ENCODE results near the gene ANO2.

The ANO2 gene

DNA sequence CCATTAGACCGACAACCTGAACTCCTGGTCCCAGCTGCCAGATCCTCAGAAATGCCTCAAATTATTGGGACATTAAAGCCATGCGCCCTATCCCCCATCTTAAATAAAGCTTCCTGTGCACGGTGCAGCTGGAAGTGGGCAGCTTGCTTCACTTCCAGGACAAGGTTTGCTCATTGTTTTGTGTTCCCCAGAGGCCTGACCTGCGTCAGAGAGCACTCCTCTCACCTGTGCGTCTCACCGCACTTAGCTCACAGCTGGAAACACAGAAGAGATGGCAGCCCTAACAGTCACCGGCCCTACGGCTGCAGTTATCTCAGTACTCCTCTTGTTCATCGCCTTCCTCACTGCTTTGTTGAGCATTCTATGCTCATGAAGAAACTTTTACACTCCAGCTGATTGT, 135.5 kb downstream of the ANO2 start:
- Histone ChIP-seq H3K9ac (ENCODE audit: low read length) (no peak overlapping the region), H3K9me3 (ENCODE audit: control insufficient read depth, insufficient read depth, low read depth, low read length) (no peaks in the 10 kb centered on the region), H3K4me3 (ENCODE audit: low read depth, low read length) (no peak overlapping the region), H3K27ac (ENCODE audit: low read depth, low read length) (no peak overlapping the region), H3K27me3 (ENCODE audit: control insufficient read depth, insufficient read depth, low read length) (no peaks in the 10 kb centered on the region), H3K4me1 (ENCODE audit: control insufficient read depth, insufficient read depth, low read length) (0 out of 2 replicates have a peak, but pooled peaks cover 3% of the 10 kb centered on the region), H3K36me3 (ENCODE audit: control insufficient read depth, insufficient read depth, low read length) (no peaks in the 10 kb centered on the region)

DNA sequence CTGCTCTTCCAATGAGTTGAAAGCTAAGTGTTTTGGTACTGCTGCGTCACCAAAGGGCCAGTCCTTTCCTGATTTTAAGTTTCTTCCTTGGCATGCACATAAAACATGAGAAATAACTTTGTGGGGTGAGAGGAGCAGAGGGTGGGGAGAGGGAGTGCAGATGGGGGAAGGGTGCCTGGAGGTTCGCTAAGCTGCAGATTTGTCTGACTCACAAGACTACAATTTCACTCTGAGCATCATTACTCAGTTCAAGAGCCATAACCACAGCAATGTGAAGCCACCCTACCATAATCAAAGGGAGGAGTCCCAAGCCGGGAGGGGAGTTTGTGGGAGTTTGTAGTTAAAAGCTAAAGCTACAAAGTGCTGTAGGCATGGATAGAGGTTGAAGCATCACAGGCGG, 136.1 kb downstream of the ANO2 start:
- H3K36me3 ChIP-seq (ENCODE audit: control insufficient read depth, insufficient read depth, low read length) = no peaks in the 10 kb centered on the region
- H3K9ac ChIP-seq (ENCODE audit: low read length) = no peak overlapping the region
- H3K4me3 ChIP-seq (ENCODE audit: low read depth, low read length) = no peak overlapping the region
- H3K27me3 ChIP-seq (ENCODE audit: control insufficient read depth, insufficient read depth, low read length) = no peaks in the 10 kb centered on the region
- 0 out of 2 replicates have a peak, but pooled peaks cover 3% of the 10 kb centered on the region for H3K4me1 ChIP-seq (ENCODE audit: control insufficient read depth, insufficient read depth, low read length)
- H3K9me3 ChIP-seq (ENCODE audit: control insufficient read depth, insufficient read depth, low read depth, low read length) = no peaks in the 10 kb centered on the region
- no peak overlapping the region for H3K27ac ChIP-seq (ENCODE audit: low read depth, low read length)

DNA sequence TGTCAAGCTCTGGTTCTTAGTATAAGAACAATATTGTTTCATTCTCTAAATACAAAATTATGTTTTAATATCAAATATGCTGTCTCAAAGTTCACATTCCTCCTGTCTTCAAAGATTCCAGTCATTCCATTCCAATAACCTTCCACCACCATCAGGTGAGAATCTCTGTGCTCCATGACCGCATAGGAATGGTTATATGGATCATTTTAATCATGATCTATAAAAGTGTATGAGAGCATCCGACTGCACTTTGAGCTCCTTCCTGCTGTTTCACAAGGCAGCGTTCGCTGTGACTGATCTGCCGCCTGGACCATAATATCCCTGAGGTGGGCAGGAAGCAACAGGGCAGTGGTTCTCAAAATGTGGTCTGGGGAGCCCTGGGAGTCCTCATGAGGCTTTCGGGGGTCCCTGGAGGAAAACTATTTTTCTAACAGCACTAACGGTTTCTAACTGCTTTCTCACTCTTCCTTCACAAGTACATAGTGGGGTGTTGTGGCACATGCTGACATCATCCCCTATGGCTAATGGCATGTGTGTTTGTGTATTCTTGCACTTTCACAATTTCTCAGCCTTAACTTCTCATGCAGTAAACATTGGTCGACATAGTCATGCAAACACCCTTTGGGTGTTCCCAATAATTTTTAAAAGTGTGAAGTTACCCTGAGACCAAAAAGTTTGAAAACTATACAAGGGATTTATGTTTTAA, 137.4 kb downstream of the ANO2 start:
- Histone ChIP-seq H3K9me3 (ENCODE audit: control insufficient read depth, insufficient read depth, low read depth, low read length) (no peaks in the 10 kb centered on the region), H3K9ac (ENCODE audit: low read length) (no peak overlapping the region), H3K4me3 (ENCODE audit: low read depth, low read length) (no peak overlapping the region), H3K27ac (ENCODE audit: low read depth, low read length) (no peak overlapping the region), H3K36me3 (ENCODE audit: control insufficient read depth, insufficient read depth, low read length) (no peaks in the 10 kb centered on the region), H3K27me3 (ENCODE audit: control insufficient read depth, insufficient read depth, low read length) (no peaks in the 10 kb centered on the region), H3K4me1 (ENCODE audit: control insufficient read depth, insufficient read depth, low read length) (0 out of 2 replicates have a peak, but pooled peaks cover 3% of the 10 kb centered on the region)

DNA sequence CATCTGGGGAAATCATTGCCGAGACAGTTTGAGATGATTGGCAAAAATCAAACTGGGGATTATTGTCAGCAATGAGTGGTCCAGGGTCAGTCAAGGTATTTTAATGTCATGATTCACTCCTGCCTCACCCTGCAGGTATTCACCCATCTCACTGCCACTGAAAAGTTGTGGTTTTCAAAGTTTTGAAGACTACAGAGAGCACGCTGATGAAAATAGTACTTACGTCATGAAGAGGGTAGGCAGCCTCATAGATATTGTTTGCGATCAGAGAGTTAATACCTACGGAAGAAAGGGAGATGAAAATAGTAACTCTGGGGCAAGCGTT, 138.0 kb downstream of the ANO2 start:
- Histone ChIP-seq H3K4me3 (ENCODE audit: low read depth, low read length) (no peak overlapping the region), H3K9ac (ENCODE audit: low read length) (no peak overlapping the region), H3K27ac (ENCODE audit: low read depth, low read length) (no peak overlapping the region), H3K4me1 (ENCODE audit: control insufficient read depth, insufficient read depth, low read length) (0 out of 2 replicates have a peak, but pooled peaks cover 3% of the 10 kb centered on the region), H3K27me3 (ENCODE audit: control insufficient read depth, insufficient read depth, low read length) (no peaks in the 10 kb centered on the region), H3K36me3 (ENCODE audit: control insufficient read depth, insufficient read depth, low read length) (no peaks in the 10 kb centered on the region), H3K9me3 (ENCODE audit: control insufficient read depth, insufficient read depth, low read depth, low read length) (no peaks in the 10 kb centered on the region)

DNA sequence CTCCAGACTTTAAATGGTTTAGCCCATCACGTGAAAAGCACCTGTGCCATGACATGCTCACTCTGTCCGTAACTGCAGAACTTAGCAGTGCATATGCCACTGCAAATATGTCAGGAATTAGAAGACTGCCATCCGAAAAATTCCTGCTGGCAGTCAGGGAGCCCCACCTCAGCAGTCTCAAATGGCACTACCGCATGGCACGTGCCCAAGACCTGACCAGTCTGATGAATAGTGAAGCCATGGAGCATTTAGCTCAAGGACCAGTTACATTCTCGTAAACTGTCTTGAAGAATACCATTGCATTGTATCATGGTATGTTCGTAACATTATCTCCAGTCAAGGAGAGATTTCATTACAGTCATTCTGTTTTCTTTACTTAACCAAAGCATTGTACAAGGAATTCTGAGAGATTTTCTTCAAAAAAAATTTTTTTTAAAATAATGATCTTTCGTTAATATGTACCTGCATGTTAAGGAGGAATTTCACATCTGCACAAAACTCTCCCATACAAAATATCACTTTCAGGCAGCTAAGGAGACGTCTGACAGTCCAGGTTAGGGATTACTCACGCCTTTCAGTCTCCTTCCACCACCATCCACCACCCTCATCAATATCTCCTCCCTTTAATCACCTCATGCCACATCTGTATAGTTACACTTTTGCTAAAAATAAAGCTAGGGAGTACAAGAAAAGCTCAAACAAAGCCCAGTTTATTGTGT, 138.5 kb downstream of the ANO2 start:
- Histone ChIP-seq H3K9me3 (ENCODE audit: control insufficient read depth, insufficient read depth, low read depth, low read length) (no peaks in the 10 kb centered on the region), H3K4me1 (ENCODE audit: control insufficient read depth, insufficient read depth, low read length) (0 out of 2 replicates have a peak, but pooled peaks cover 3% of the 10 kb centered on the region), H3K9ac (ENCODE audit: low read length) (no peak overlapping the region), H3K4me3 (ENCODE audit: low read depth, low read length) (no peak overlapping the region), H3K27me3 (ENCODE audit: control insufficient read depth, insufficient read depth, low read length) (no peaks in the 10 kb centered on the region), H3K36me3 (ENCODE audit: control insufficient read depth, insufficient read depth, low read length) (no peaks in the 10 kb centered on the region), H3K27ac (ENCODE audit: low read depth, low read length) (no peak overlapping the region)

DNA sequence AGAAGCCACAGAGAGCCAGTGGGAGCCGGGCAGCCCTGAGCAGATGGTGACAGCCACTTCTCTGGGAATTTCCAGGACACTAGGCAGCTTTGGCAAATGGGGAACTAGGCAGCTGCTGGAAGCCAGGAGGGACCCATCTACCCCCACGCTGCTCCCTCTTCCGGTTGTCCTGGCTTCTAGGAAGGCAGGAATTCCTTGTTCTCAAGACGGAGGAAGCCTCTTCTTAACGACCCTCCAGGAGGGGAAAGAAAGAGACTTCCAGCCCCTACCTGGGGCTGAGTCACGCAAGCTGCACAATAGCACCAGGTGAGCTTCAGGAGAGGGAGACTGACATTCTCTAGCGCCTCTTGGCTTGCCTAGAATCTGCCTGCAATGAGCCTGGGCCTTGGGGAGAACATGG, 141.5 kb downstream of the ANO2 start:
- no peaks in the 10 kb centered on the region for H3K36me3 ChIP-seq (ENCODE audit: control insufficient read depth, insufficient read depth, low read length)
- H3K27ac ChIP-seq (ENCODE audit: low read depth, low read length) = no peak overlapping the region
- no peaks in the 10 kb centered on the region for H3K27me3 ChIP-seq (ENCODE audit: control insufficient read depth, insufficient read depth, low read length)
- no peaks in the 10 kb centered on the region for H3K9me3 ChIP-seq (ENCODE audit: control insufficient read depth, insufficient read depth, low read depth, low read length)
- H3K4me3 ChIP-seq (ENCODE audit: low read depth, low read length) = no peak overlapping the region
- no peak overlapping the region for H3K9ac ChIP-seq (ENCODE audit: low read length)
- H3K4me1 ChIP-seq (ENCODE audit: control insufficient read depth, insufficient read depth, low read length) = no peaks in the 10 kb centered on the region

DNA sequence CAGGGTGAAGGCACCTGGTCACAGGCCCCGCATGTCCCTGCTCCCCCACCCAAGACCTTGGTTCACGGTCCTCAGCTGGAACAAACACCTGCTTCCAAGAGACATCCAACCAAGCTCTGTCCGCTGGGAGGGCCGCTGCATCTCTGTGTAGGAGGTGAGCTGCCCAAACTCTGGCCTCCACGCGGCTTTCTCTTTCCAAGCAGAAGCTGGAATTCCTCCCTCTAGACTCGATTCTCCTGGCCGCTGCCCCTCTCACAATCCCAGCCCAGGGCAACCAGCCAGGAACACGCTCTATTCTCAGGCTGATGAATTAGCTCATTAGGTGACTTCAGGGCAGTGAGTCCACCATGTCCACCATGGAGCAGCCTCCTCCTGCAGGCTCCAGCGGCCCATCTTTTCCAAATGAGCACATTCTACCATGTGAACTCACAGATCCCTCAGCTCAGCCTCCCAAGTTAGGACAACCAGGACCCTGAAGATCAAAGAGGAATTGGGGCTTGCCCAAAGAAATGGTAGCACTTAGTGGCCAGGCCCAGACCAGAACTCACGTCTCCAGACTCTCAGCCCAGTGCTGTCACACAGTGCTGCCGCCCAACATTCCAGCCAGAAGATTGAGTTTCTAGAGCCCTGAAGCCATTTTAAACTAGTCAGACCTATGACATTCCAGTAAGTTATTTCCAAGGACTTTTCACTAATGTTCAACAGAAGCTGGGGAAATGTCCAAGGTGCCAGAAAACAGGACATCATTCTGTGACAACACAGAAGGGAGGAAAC, 146.6 kb downstream of the ANO2 start:
- Histone ChIP-seq H3K4me3 (ENCODE audit: low read depth, low read length) (no peak overlapping the region), H3K36me3 (ENCODE audit: control insufficient read depth, insufficient read depth, low read length) (no peaks in the 10 kb centered on the region), H3K27me3 (ENCODE audit: control insufficient read depth, insufficient read depth, low read length) (no peaks in the 10 kb centered on the region)

DNA sequence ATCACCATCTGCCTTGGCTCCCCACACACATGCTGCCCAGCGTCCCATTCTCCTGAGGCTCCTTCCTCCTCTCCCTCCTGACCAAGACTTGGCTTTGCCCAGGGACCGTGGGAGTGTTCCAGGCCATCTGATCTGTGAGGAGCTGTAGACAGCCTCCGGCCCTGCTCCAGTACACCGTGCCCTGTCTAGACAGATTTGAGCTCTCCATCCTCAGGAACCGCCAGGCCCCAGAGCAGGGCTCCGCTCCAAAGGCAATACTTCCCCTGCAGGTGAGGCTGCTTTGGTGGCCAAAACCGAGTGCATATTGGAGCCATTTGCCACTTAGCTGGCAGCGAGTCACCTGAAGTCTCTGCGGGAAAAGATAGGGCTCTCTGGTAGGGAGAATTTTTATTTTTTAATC, 147.4 kb downstream of the ANO2 start:
- no peaks in the 10 kb centered on the region for H3K4me1 ChIP-seq (ENCODE audit: control insufficient read depth, insufficient read depth, low read length)
- no peaks in the 10 kb centered on the region for H3K27me3 ChIP-seq (ENCODE audit: control insufficient read depth, insufficient read depth, low read length)
- H3K9ac ChIP-seq (ENCODE audit: low read length) = no peak overlapping the region
- no peaks in the 10 kb centered on the region for H3K9me3 ChIP-seq (ENCODE audit: control insufficient read depth, insufficient read depth, low read depth, low read length)
- no peaks in the 10 kb centered on the region for H3K36me3 ChIP-seq (ENCODE audit: control insufficient read depth, insufficient read depth, low read length)
- no peak overlapping the region for H3K27ac ChIP-seq (ENCODE audit: low read depth, low read length)
- no peak overlapping the region for H3K4me3 ChIP-seq (ENCODE audit: low read depth, low read length)

More for the DNA sequence above, 146.6 kb downstream of the ANO2 start:
- H3K27ac ChIP-seq (ENCODE audit: low read depth, low read length) = no peak overlapping the region
- H3K9ac ChIP-seq (ENCODE audit: low read length) = no peak overlapping the region
- no peaks in the 10 kb centered on the region for H3K4me1 ChIP-seq (ENCODE audit: control insufficient read depth, insufficient read depth, low read length)
- H3K9me3 ChIP-seq (ENCODE audit: control insufficient read depth, insufficient read depth, low read depth, low read length) = no peaks in the 10 kb centered on the region

DNA sequence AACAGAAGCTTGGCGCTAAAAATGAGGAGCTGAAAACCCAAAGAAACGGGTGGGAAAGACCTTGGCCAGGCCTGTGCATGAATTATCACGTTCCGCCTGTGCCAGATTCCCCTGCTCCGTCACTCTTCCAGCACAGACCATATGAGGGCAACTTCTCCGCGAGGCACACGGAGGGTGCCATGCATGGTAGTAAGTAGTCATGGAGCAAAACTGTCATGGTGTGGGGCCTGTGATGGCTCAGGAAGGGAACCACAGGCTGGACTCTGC, 148.2 kb downstream of the ANO2 start:
- H3K9me3 ChIP-seq (ENCODE audit: control insufficient read depth, insufficient read depth, low read depth, low read length) = no peaks in the 10 kb centered on the region
- no peak overlapping the region for H3K27ac ChIP-seq (ENCODE audit: low read depth, low read length)
- H3K27me3 ChIP-seq (ENCODE audit: control insufficient read depth, insufficient read depth, low read length) = no peaks in the 10 kb centered on the region
- no peak overlapping the region for H3K9ac ChIP-seq (ENCODE audit: low read length)
- H3K36me3 ChIP-seq (ENCODE audit: control insufficient read depth, insufficient read depth, low read length) = no peaks in the 10 kb centered on the region
- H3K4me3 ChIP-seq (ENCODE audit: low read depth, low read length) = no peak overlapping the region
- no peaks in the 10 kb centered on the region for H3K4me1 ChIP-seq (ENCODE audit: control insufficient read depth, insufficient read depth, low read length)

DNA sequence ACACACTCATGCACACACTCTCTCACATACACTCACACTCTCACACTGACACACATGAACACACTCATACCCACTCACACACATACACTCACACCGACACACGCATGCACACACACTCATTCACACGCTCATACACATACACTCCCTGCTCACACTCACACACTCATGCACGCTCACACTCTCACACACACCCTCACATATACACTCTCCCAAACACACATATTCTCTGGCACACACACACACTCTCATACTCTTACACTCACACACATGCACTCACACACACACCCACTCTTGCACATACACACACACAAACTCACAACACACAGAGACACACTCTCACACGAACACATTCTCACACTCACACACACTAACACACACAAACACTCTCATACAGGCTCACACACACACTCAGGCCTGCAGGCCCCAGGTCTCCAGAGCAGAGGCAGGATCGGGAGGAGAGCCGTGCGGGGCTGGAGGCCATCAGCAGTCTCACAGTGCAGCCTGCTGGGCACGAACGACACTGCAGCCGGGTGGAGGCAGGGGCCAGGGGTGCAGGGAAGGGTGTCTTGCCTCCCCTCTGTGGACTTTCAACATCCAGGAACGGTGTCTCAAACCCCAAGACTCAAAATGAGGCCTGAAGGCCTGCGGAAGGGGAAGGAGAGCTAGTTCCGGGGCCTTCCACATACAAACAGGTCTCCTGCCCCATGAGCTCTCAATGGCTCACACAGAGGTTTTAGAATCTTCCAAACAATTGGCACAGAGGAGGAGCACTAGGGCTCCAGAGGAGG, 148.7 kb downstream of the ANO2 start:
- no peaks in the 10 kb centered on the region for H3K4me1 ChIP-seq (ENCODE audit: control insufficient read depth, insufficient read depth, low read length)
- no peaks in the 10 kb centered on the region for H3K27me3 ChIP-seq (ENCODE audit: control insufficient read depth, insufficient read depth, low read length)
- no peaks in the 10 kb centered on the region for H3K36me3 ChIP-seq (ENCODE audit: control insufficient read depth, insufficient read depth, low read length)
- H3K9ac ChIP-seq (ENCODE audit: low read length) = no peak overlapping the region
- no peaks in the 10 kb centered on the region for H3K9me3 ChIP-seq (ENCODE audit: control insufficient read depth, insufficient read depth, low read depth, low read length)
- no peak overlapping the region for H3K4me3 ChIP-seq (ENCODE audit: low read depth, low read length)
- no peak overlapping the region for H3K27ac ChIP-seq (ENCODE audit: low read depth, low read length)

Measured in HUES6 (cell line).